ENCODE measurements around the gene SPRR1B. TPM values are rescaled to one million over a fixed set of nuclear protein-coding genes. Genes with fewer than 3 reads are reported as not detected.

Gene SPRR1B
- total and polyA plus RNA-seq, 10 of the 15 experiments (the other 5 are each of a cell fraction or from before 2014, with no cell fraction given) = not detected

- H3K36me3 ChIP-seq (ENCODE audit: control insufficient read depth in 2 of 2, insufficient read depth in 2 of 2, low read length in 1 of 2) = no peaks in the 10 kb centered on the region
- 7% methylated on average over 5 of the region's 5 CpGs for WGBS (ENCODE audit: insufficient coverage, insufficient replicate concordance, low lambda C conversion rate, missing lambda C conversion rate)
- no TSS peak for BruUV-seq (replicated peaks)
- no peaks in the 10 kb centered on the region for H3K79me2 ChIP-seq (ENCODE audit: control insufficient read depth, insufficient read depth, low read length)
- ATAC-seq (no peak), FAIRE-seq (no peak), DNase-seq (ENCODE audit: low read depth, low spot score) (no peak)
- H3K9ac ChIP-seq (ENCODE audit: control insufficient read depth, insufficient read depth, low read length) = no peak overlapping the region
- ChIA-PET RAD21 (ENCODE audit: unreplicated experiment) (no interaction called here), SMC1A (ENCODE audit: uncharacterized antibody, unreplicated experiment) (no interaction called here), POLR2A (no interaction called here), CTCF (no interaction called here)
- in situ Hi-C loops (cut with MboI) (no loop called here), intact Hi-C loops (cut with micrococcal nuclease; ENCODE audit: unreplicated experiment) (no loop called here)
- no peaks in the 10 kb centered on the region; a peak in 1 of 4 replicates for H3K27me3 ChIP-seq (replicated peaks in 1 of 2; ENCODE audit: control insufficient read depth in 2 of 2, insufficient read depth in 2 of 2, low read length in 1 of 2)
- H4K20me1 ChIP-seq (ENCODE audit: control insufficient read depth, insufficient read depth) = no peaks in the 10 kb centered on the region
- no peak overlapping the region for H3K4me3 ChIP-seq
- H3K27ac ChIP-seq (ENCODE audit: control insufficient read depth, insufficient read depth) = no peak overlapping the region
- H3K9me3 ChIP-seq (replicated peaks; ENCODE audit: control insufficient read depth, insufficient read depth, low read length) = no peaks in the 10 kb centered on the region
- no peak overlapping the region for H3K4me2 ChIP-seq (ENCODE audit: control insufficient read depth, insufficient read depth)
- H3K4me1 ChIP-seq (ENCODE audit: control insufficient read depth, insufficient read depth, low read length) = no peaks in the 10 kb centered on the region
- H2AFZ ChIP-seq (ENCODE audit: control insufficient read depth, low read depth, low read length) = no peak overlapping the region
- TF ChIP-seq TBL1XR1 (IDR thresholded peaks at IDR 0.05; ENCODE audit: low read depth, low read length) = no peak
- no peak for TF ChIP-seq RFX5 (IDR thresholded peaks at IDR 0.05; ENCODE audit: low read depth, low read length)
- no peak for TF ChIP-seq SUPT20H (IDR thresholded peaks at IDR 0.05; ENCODE audit: borderline replicate concordance, control insufficient read depth, low read depth, low read length)
- TF ChIP-seq ZNF687 (IDR thresholded peaks at IDR 0.05) = no peak
- TF ChIP-seq POLR2AphosphoS2 (IDR thresholded peaks at IDR 0.05; ENCODE audit: low read depth, low read length) = no peak
- no peak for TF ChIP-seq PBX3 (IDR thresholded peaks at IDR 0.05; ENCODE audit: insufficient replicate concordance, low read depth, low read length)
- TF ChIP-seq YY1 (IDR thresholded peaks at IDR 0.05; ENCODE audit: low read depth, low read length) = no peak
- TF ChIP-seq USF1 (IDR thresholded peaks at IDR 0.05; ENCODE audit: borderline replicate concordance, extremely low read length, insufficient read depth, low read depth, low read length) = no peak
- TF ChIP-seq RUNX3 (IDR thresholded peaks at IDR 0.05; ENCODE audit: low read length) = no peak
- no peak for TF ChIP-seq FOS (IDR thresholded peaks at IDR 0.05; ENCODE audit: borderline replicate concordance, extremely low read depth, insufficient read length)
- TF ChIP-seq BCLAF1 (IDR thresholded peaks at IDR 0.05) = no peak
- no peak for TF ChIP-seq SMC3 (IDR thresholded peaks at IDR 0.05; ENCODE audit: borderline replicate concordance, low read length)
These were observed 34.2 kb upstream of the SPRR1B start for GRCh38 chr1:152996633-152997400.
